Mesenteric fat pad (tissue), 1 donor: Measurements from ENCODE around the gene PDE6C. TPM values are rescaled to one million over a fixed set of nuclear protein-coding genes. Genes with fewer than 3 reads are reported as not detected.

Source experiments
- DNase-seq: peaks from one replicate; pipeline ENCODE4 v3.0.0-alpha.2; 2020; ENCODE audit warnings: low spot score
- total RNA-seq: library from RNA; stranded (reverse); fragmentation: NEBNext Ultra II Directional; extraction: Animal tissue kit (Norgen Biotek cat#: 25700); gene quantifications from one replicate; pipeline ENCODE4 v1.2.1, GENCODE V29; 2021
- donor health status: DM: yes; HTN: yes; CAD: no.

PDE6C gene
- total RNA-seq, 1 donor from 2014 or later: not detected

GRCh38 chr10:93593749-93594148, 18.6 kb upstream of the PDE6C start:
- DNase-seq: no peak

DNA sequence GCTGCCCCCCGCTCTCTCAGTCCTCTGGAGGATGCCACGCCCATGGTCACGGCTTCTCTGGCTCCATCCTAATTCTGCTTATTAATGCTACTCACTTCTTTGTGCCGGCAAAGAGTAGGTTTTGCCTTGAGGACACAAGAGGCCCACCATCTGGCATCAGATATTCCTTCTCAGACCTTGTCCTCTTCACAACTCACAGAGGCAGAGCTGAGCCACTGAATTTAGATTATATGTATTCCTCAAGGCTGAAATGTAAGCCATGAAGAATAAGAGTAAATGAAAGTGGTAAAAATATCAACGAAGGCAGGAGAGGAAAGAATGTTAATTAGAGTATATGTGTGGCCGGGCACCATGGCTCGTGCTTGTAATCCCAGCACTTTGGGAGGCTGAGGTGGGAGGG, 17.8 kb upstream of the PDE6C start:
- no peak for DNase-seq

DNA sequence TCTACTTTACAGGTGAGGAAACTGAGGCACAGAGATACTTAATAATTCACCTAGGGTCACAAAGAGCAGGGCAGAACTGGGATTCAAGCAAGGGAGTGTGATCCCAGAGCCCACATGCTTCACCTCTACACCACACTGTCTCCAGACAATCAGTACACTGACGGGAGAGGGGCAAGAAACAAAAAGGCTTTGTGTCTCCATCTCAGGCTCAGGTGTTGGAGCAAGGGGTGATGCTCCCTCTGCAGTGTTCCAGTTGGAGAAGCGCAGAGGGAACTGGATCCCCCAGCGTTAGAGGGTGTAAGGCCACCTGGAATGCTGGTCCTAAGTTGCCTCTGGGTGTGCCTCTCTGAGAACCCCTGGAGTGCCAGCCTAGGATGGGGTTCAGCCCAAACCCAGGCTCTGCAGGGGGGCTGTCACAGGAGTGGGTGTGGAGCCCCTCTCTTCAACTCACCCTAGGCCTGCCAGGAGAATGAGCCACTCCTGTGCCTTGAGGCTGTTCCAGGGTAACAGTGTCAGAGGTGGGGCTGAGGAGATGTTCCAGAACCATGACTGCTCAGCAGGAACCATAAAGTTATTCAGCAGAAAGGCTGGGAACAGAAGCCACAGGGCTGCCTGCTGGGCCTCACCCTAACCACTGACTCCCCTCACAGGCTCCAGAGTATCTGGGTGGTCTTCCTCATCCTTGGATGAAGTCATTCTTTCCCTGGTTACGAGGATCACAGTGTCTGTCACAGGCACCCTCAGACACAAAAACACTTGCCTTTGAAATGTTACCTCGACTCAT, 16.8 kb upstream of the PDE6C start:
- DNase-seq: no peak

- DNase-seq: no peak
Observed at GRCh38 chr10:93596539-93596938, 15.8 kb upstream of the PDE6C start.

- DNase-seq: no peak
Observed at GRCh38 chr10:93597075-93597599, 15.2 kb upstream of the PDE6C start.

DNA sequence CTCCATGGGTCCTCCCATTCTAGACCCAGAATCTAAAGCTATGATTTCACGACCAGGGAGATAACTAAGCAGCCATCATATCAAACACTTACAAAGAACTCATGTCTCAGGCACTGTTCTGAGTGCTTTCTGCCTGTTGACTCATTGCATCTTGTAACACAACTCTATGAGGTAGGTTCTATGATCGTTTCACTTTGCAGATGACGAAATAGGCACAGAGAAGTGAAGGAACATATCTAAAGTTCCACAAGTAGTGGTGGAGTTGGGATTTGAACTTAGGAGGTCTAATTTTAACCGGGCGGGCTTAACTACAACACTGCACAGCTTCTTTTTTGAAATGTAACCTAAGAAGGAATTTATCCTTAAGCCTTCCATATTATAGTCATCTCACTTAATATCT, 14.2 kb upstream of the PDE6C start:
- DNase-seq: no peak

DNA sequence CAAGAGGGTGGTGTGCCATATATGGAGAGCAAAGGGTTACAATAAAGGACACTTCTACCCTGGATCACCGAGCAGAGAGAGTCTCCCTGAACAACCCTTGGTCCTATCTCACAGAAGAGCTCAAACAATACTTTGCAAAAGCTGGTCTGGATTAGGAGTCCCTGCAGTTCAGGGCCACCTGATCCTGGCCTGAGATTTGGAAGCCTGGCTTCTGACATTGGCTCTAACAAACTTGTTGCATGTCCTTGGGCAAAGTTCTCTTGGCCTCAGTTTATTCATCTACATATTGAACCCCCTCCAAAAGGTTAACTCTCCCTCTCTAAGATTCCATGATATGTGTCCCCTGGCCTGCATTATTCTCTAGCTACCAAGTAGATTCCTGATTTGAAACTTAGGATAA, 13.0 kb upstream of the PDE6C start:
- no peak for DNase-seq

GRCh38 chr10:93599778-93600177, 12.6 kb upstream of the PDE6C start:
- no peak for DNase-seq

DNA sequence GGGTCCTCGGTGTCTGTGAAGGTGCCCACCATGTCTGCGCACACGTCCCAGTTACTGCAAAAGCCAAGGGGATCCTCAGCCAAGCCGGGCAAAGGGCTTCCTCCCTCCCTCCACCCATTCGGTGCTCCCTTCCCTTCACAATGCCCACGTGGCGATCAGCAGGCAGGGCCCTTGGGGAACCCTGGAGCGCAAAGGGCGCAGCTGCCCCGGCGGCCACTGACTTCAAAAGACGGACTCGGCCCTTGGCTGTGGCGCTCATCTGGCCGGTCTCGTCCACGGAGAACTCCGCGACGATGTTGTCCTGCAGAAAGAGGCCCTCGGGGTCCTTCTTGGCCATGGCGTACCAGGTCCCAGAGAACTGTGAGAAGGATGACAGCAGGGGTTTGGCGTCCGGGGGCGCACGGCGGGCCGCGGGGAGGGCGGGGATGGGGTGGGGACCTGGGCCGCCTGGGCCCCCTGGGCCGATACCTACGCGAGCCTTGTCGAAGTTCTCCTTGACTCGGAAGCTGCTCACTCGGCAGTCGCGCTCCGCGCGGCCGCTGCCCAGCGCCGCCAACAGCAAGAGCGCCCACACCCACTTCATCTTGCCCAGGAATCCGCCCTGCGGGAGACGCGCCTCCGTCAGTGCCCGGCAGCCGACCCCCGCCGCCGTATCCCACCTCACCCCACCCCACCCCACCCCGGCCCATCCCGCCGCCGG, 11.7 kb upstream of the PDE6C start:
- DNase-seq: no peak

DNA sequence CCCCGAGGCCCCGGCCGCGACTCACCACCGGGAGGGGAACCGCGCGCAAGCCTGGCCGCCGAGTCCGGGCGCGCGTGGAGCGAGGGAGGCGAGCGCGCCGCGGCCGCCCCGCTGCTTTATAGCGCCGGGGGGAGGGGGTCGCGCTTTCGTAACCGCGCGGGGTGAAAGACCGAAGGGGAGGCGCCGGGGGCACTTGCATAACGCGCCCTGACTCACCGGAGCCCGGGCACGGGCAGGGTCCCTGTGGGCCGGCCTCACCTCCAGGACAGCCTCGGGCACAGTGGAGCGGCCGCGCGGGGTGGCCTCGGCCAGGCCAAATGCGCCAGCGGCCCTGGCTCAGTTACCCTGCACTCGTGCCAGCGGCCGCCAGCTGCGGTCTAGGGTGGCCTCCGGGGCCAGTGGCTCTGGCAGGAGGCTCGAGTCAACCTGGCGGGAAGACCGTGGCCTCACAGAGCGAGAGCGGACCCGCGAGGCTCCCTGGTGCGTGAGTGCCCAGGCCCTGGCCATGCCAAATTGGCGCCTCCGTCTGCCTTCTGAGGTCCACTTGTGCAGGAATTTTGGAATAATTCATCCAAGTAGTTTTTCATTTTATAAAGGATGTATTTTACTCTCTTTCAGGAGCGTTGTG, 11.1 kb upstream of the PDE6C start, which contains the start of gene RBP4:
RBP4 (minus strand) TSS at position 90 of the 628 bp plus-strand sequence. CDS start 207 bp downstream, outside the sequence.
- DNase-seq: no peak

DNA sequence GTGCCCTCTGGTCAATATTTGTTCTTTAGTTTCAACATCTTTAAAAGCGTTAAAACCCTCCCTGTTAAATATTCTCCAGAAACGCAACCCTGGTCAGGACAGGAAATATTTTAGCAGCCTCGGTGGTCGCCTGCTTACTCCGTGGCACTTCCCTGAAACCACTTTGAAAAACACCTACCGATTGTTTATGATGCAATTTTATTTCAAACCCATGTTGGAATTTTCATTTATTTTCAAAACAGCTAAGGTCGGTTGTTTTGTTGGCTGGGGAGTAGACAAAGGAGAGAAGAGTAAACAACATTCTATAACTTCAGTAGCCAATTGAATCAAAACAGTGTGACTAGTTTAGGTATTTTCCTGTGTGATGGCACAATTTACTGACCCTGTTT, 10.6 kb upstream of the PDE6C start:
- DNase-seq: no peak

- DNase-seq: no peak
Observed at GRCh38 chr10:93603023-93603422, 9.3 kb upstream of the PDE6C start.

GRCh38 chr10:93604146-93604545, 8.2 kb upstream of the PDE6C start:
- DNase-seq: no peak

DNA sequence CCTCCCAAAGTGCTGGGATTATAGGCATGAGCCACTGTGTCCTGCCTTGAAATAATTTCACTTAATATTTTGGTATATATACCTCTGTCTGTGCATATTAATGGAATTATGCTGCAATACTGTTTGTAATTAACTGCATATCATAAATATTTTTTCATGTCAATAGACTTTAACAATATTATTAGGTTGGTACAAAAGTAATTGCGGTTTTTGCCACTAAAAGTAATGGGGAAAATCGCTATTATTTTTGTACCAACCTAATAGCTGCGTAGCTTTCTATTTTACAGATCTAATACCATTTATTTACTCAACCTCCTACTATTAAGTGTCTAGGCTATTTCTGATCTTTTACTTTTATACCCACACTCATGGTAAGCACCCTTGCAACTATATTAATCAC, 3.9 kb upstream of the PDE6C start:
- DNase-seq: no peak

DNA sequence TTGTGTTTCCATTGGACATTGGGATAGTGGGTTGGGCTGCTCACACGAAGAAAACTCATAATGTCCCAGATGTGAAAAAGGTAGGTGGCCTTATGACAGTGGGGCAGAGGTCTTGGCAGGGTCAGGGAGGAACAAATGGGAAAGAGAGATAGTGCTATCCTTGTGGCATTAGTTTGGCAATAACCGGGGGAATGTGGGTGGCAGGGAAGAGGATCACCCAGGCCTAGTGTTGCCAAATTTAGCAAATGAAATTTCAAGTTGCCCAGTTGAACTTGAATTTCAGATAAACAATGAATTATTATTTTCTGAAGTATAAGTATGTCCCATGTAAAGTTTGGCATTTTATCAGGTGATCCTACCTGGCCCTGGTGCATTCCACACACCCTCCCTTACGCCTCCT, 789 bp downstream of the PDE6C start:
- DNase-seq: no peak

GRCh38 chr10:93614101-93614825, 1.9 kb downstream of the PDE6C start:
- DNase-seq: no peak

- no peak for DNase-seq
Observed at GRCh38 chr10:93615576-93616235, 3.4 kb downstream of the PDE6C start.

DNA sequence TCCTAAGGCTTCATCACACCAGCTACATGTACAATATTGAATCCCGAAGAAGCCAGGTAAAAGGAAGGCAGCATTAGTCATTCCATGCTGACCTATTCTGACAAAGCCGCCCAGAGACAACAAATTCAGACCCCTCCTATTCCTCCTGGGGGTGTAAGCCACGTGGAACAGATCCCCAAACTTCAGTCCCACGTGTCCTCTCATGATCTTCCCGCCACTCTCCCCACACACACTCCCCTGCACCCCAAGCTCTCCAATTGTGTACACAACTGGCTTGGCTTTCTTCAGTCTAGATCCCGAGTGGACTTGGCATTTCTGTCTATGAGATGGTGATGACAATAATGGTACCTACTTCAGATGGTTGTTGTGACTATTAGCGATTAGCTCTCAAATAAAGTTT, 8.6 kb downstream of the PDE6C start:
- DNase-seq: no peak

GRCh38 chr10:93622942-93623341, 10.6 kb downstream of the PDE6C start:
- no peak for DNase-seq

DNA sequence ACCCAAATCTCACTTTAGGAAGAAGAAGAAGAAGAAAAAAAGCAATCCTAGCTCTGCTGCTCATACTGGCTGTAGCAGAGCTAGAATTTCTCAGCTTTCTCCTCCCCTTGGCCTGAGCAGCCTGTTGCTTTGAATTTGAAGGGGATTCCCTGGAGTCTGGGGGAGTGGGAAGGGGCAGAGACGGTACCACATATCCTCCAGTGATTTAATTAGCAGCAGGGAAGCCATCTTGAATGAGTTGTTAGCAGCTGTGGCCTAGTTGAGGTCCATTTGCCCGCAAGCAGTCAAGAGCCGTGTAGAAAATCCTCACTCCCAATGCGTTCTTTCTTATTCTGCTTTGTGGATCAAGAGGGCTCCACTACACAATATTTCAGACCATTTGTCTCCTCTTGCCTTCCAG, 16.5 kb downstream of the PDE6C start:
- no peak for DNase-seq
